ENCODE data around the gene RHBDD1.

RHBDD1 gene

GRCh38 chr2:226845386-226846116 is 9.7 kb downstream of the RHBDD1 start:
- DNase-seq (ENCODE audit: low spot score): no peak

DNA sequence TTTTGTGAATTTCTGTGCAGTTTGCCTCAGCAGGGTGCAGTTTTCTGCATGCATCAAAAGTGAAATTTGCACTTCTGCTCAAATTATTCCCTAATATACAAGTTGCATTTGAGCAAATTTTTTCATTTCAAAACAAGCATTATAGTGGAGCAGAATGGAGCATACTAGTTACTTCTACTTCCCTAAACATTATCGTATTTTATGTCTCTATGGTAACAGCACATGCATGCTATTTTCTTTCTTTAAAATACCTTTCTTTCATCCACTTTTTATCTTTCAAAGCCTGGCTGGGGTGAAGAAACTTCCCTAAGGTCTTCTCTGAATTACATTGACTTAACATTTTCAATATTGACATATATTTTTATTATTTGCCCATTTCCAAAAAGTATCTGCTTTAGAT is 11.2 kb downstream of the RHBDD1 start:
- DNase-seq (ENCODE audit: low spot score): no peak

DNA sequence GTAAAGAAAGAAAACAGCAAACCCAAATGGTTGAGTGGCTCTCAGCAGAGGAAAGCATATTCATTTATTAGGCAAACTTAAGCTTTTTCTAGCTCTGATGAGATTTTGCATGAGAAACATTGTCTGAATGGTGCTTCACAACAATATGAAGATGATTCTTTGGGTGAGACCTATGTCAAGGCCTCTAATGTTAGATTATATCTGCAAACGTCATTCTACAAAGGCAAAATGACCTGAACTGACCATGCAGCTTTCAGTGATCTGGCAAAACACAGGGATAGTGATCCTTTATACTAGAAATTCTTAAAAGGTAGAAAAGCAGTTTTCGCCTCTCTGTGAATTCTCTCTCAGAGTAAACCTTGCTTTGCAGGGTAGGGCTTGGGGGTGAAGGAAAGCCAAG is 11.7 kb downstream of the RHBDD1 start:
- DNase-seq (ENCODE audit: low spot score): no peak

GRCh38 chr2:226849349-226849748 is 13.5 kb downstream of the RHBDD1 start:
- no peak for DNase-seq (ENCODE audit: low spot score)

DNA sequence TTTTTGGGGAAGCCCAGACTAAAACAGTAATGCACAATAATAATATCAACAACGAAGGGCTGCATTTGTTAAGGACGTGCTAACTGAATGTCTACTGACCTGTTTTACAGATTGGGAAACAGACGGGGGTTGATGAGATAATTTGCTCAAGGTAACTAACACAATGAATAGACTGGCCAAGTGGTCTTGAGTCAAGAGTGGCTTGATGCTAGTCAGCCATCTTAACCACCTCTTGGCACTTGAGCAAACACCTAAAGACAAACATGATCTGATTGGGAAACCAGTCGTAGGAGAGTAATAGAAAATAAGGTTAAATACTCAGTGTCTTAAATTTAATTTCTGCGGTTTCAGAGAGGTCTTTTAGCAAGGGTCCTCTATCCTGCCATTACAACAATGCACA is 14.2 kb downstream of the RHBDD1 start:
- DNase-seq (ENCODE audit: low spot score): no peak

DNA sequence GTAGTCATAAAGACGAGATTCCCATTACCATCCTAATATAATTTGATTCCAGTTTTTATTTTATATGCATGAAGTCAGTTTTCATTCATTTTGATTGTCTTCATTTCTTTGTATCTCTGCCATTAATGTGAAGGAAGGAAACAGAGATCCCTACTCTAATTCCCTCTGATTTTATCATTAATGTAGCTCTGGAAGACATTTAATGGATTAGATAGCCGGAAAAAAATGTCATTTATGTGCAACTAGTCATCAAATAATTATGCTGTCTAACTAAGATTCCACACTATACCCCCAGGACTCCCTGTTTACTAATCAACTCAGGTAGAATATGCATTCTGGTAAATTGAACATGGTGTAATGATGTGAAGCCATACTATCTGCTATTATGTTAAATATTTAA is 19.9 kb downstream of the RHBDD1 start:
- DNase-seq (ENCODE audit: low spot score): no peak

DNA sequence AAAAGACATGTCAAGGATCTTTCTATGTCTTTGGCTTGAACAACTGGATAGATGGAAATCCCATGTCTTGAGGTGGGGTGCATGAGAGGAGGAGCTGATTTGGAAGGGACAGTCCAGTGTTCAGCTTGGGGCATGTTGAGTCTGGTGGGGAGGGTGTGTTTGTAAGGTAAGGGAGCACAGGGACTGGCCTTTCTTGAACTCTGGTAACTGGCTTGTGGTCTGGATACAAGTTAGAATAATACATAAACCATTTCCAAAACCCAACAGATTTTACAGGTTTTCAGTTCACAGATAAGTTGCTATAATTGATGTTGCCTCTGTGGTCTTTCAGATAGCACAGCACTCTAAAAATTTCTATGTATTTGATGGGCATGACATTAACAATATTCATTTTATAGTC is 24.2 kb downstream of the RHBDD1 start:
- DNase-seq (ENCODE audit: low spot score): no peak

- no peak for DNase-seq (ENCODE audit: low spot score)
These were observed 26.8 kb downstream of the RHBDD1 start for GRCh38 chr2:226862623-226863022.

- no peak for DNase-seq (ENCODE audit: low spot score)
These were observed 29.4 kb downstream of the RHBDD1 start for GRCh38 chr2:226865273-226865672.

- no peak for DNase-seq (ENCODE audit: low spot score)
These were observed 29.9 kb downstream of the RHBDD1 start for GRCh38 chr2:226865710-226866109.

- no peak for DNase-seq (ENCODE audit: low spot score)
These were observed 32.7 kb downstream of the RHBDD1 start for GRCh38 chr2:226868331-226869162.

DNA sequence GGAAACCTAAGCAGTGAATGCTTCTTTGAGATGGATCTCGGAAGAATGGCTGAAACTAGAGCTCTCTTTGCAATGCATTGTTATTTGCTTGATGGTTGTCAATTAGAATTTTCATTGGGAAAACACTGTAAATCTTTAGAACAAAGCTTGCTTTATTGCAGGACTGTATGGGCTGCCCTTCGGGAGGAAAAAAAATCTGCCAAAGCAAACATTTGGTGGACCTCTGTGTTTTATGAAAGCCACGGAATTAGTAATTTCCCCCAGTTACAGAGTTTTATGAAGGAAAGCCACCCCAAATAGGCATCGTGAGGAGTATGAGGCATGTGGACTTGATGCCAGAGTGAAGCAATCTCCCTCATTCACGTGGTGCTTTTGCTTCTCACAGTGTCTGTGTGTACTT is 33.5 kb downstream of the RHBDD1 start:
- DNase-seq (ENCODE audit: low spot score): no peak

DNA sequence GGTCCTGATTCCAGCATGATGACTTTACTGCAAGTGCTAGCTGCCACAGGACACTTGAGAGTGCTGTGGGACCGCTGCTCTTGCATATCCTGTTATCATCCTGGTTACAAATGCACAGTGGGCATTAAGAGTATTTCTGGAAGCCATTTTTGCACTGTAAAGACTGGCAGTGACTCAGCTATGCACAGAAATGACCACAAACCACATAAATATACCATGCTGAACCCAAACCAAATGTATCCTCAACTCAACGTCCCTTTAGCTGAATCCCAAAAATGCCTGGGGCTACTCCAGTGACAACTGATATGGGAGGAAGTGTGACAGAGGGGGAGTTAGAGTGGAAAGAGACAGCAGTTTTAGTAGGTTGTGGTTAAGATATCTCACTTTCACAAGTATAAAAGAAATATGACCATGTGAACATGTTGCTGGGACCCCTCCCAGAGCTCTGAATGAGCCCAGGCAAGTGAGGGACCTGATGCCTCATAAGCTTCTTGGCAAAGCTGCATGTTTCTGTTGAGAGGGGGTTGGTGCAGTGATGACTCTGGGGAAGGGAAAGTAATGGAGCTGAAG is 37.3 kb downstream of the RHBDD1 start:
- DNase-seq (ENCODE audit: low spot score): no peak

GRCh38 chr2:226873826-226874225 is 38.0 kb downstream of the RHBDD1 start:
- DNase-seq (ENCODE audit: low spot score): no peak

- DNase-seq (ENCODE audit: low spot score): no peak
These were observed 38.9 kb downstream of the RHBDD1 start for GRCh38 chr2:226874749-226875148.

DNA sequence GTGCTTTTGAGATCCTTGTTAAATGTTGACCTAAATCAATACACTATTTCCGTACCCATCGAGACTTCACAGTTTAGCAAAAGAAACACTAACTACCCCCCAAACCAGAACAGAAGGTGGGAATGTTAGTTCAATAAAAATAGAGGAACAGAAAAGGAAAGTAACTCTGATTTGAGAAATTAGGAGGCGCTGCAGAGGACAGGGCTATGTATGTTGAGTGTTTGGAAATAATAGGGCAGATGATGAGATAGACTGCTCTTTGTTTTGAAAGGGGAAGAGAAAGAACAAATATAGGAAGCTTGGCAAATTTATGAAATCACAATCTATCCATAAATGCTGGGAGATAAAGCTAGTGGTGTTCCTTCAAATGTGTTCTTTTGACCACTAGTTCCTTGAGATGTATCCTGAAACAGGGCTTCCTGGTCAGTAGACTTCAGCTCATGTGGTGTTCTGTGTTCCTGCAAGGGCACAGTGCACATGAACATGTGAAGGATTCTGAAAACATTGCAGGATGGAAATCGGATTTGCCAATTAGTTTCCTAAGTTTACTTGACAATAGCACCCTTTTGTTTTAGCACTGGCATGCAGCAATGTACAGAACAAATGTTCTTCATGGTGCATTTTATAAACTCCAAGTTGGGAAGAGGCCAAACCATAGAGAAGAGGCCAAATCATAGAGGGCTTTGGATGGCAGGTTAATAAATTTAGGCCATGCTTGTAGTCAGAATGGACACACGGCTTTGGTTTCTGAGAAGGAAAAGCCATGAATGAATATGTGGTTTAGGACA is 39.8 kb downstream of the RHBDD1 start:
- DNase-seq (ENCODE audit: low spot score): no peak

- no peak for DNase-seq (ENCODE audit: low spot score)
These were observed 41.6 kb downstream of the RHBDD1 start for GRCh38 chr2:226877491-226877890.

- no peak for DNase-seq (ENCODE audit: low spot score)
These were observed 45.4 kb downstream of the RHBDD1 start for GRCh38 chr2:226881287-226881686.

GRCh38 chr2:226882606-226883005 is 46.8 kb downstream of the RHBDD1 start:
- DNase-seq (ENCODE audit: low spot score): no peak

DNA sequence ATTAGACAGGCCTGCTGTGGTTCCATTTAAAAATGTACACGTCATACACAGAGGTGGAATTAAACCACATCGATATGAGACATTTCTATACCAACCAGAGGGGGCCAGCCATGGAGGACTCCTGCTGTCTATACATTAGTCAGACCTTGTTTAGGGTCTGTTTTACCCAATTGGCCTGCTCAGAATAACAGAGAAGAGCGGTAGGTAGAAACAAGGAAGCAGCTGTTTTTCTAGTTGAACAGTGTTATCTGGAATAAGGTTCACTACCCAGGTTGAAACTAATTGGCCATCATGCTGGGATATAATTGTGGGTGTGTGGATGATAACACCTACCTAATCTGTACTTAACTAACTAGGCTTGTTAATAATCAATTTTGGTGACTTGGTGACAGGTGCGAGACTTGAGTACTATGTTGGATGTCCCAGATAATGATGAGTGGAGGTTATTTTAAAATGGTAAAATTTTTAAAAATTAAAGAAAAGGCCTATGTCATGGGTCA is 47.5 kb downstream of the RHBDD1 start:
- no peak for DNase-seq (ENCODE audit: low spot score)

- DNase-seq (ENCODE audit: low spot score): no peak
These were observed 48.3 kb downstream of the RHBDD1 start for GRCh38 chr2:226884166-226884565.

- no peak for DNase-seq (ENCODE audit: low spot score)
These were observed 50.0 kb downstream of the RHBDD1 start for GRCh38 chr2:226885769-226886435.
